ENCODE results near the gene COL11A2. TPM values are rescaled to one million over a fixed set of nuclear protein-coding genes. Genes with fewer than 3 reads are reported as not detected.

Gene COL11A2
- total RNA-seq, 1 donor = 1.8 TPM

GRCh38 chr6:33206864-33207551, 14.7 kb upstream of the COL11A2 start:
- Histone ChIP-seq H3K4me3 (ENCODE audit: insufficient read depth, low read length) (peak overlapping the region; percentile 90), H3K4me1 (ENCODE audit: insufficient read depth, low read length) (peaks cover 51% of the 10 kb centered on the region), H3K9me3 (ENCODE audit: low read depth, low read length) (no peaks in the 10 kb centered on the region), H3K27ac (ENCODE audit: low read depth, low read length) (peak overlapping the region; percentile 95), H3K79me2 (ENCODE audit: insufficient read depth, low read length) (peaks cover 32% of the 10 kb centered on the region), H4K20me1 (ENCODE audit: insufficient read depth, low read length) (peaks cover 22% of the 10 kb centered on the region), H2AFZ (ENCODE audit: low read length) (no peak overlapping the region), H3K27me3 (ENCODE audit: insufficient read depth, low read length) (no peaks in the 10 kb centered on the region), H3K4me2 (ENCODE audit: insufficient read depth, low read length) (peak overlapping the region; percentile 97), H3K36me3 (ENCODE audit: insufficient read depth, low read length) (peaks cover 36% of the 10 kb centered on the region)
- TF ChIP-seq, protein P1, sequence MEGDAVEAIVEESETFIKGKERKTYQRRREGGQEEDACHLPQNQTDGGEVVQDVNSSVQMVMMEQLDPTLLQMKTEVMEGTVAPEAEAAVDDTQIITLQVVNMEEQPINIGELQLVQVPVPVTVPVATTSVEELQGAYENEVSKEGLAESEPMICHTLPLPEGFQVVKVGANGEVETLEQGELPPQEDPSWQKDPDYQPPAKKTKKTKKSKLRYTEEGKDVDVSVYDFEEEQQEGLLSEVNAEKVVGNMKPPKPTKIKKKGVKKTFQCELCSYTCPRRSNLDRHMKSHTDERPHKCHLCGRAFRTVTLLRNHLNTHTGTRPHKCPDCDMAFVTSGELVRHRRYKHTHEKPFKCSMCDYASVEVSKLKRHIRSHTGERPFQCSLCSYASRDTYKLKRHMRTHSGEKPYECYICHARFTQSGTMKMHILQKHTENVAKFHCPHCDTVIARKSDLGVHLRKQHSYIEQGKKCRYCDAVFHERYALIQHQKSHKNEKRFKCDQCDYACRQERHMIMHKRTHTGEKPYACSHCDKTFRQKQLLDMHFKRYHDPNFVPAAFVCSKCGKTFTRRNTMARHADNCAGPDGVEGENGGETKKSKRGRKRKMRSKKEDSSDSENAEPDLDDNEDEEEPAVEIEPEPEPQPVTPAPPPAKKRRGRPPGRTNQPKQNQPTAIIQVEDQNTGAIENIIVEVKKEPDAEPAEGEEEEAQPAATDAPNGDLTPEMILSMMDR (IDR thresholded peaks at IDR 0.05; ENCODE audit: extremely low read depth, low read depth, low read length) = no peak
- DNase-seq (ENCODE audit: insufficient read length, low spot score, missing footprints) = peak; percentile 97

- peak overlapping the region; percentile 17 for H3K4me2 ChIP-seq (ENCODE audit: insufficient read depth, low read length)
- H3K79me2 ChIP-seq (ENCODE audit: insufficient read depth, low read length) = peaks cover 40% of the 10 kb centered on the region
Measured at GRCh38 chr6:33206027-33206863, 14.0 kb upstream of the COL11A2 start.

DNA sequence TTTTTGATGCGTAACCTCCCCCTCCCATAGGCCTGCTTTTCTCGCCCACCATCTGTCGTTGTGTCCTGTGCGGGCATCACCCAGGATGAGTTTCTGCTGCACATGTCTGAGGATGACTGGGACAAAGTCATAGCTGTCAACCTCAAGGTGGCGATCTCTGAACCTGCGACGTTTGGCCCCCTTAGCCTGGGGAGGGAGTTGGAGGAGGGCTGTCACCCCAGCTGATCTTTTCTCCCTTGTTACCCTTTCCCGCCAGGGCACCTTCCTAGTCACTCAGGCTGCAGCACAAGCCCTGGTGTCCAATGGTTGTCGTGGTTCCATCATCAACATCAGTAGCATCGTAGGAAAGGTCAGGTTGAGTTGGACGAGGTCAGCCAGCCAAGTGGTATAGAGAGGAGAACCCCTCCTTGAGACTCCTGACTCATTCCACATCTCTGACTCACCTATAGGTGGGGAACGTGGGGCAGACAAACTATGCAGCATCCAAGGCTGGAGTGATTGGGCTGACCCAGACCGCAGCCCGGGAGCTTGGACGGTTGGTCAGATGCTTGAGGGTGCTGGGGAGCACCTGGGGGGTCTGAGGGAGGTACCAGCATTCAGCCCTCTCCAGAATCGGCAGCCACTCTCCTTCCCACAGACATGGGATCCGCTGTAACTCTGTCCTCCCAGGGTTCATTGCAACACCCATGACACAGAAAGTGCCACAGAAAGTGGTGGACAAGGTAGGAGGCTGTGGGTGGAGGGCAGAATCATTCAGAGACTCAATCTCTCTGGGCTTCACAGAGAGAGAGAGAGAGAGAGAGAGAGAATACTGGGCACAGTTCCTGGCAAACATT, 13.1 kb upstream of the COL11A2 start:
- TF ChIP-seq, protein P1 (IDR thresholded peaks at IDR 0.05; ENCODE audit: extremely low read depth, low read depth, low read length) = no peak
- Histone ChIP-seq H3K79me2 (ENCODE audit: insufficient read depth, low read length) (peaks cover 46% of the 10 kb centered on the region), H3K27me3 (ENCODE audit: insufficient read depth, low read length) (no peaks in the 10 kb centered on the region), H3K4me2 (ENCODE audit: insufficient read depth, low read length) (peak overlapping the region; percentile 91), H3K4me1 (ENCODE audit: insufficient read depth, low read length) (peaks cover 57% of the 10 kb centered on the region), H3K4me3 (ENCODE audit: insufficient read depth, low read length) (peak overlapping the region; percentile 77), H3K27ac (ENCODE audit: low read depth, low read length) (peak overlapping the region; percentile 91), H4K20me1 (ENCODE audit: insufficient read depth, low read length) (peaks cover 29% of the 10 kb centered on the region), H3K9me3 (ENCODE audit: low read depth, low read length) (no peaks in the 10 kb centered on the region), H2AFZ (ENCODE audit: low read length) (no peak overlapping the region), H3K36me3 (ENCODE audit: insufficient read depth, low read length) (peaks cover 36% of the 10 kb centered on the region)
- peak; percentile 92 for DNase-seq (ENCODE audit: insufficient read length, low spot score, missing footprints)

More at GRCh38 chr6:33206027-33206863, 14.0 kb upstream of the COL11A2 start:
- DNase-seq (ENCODE audit: insufficient read length, low spot score, missing footprints) = peak; percentile 72
- H2AFZ ChIP-seq (ENCODE audit: low read length) = no peak overlapping the region
- H3K4me1 ChIP-seq (ENCODE audit: insufficient read depth, low read length) = peaks cover 57% of the 10 kb centered on the region
- H4K20me1 ChIP-seq (ENCODE audit: insufficient read depth, low read length) = peaks cover 29% of the 10 kb centered on the region
- H3K9me3 ChIP-seq (ENCODE audit: low read depth, low read length) = no peaks in the 10 kb centered on the region
- no peak overlapping the region for H3K4me3 ChIP-seq (ENCODE audit: insufficient read depth, low read length)
- peaks cover 42% of the 10 kb centered on the region for H3K36me3 ChIP-seq (ENCODE audit: insufficient read depth, low read length)
- H3K27me3 ChIP-seq (ENCODE audit: insufficient read depth, low read length) = no peaks in the 10 kb centered on the region
- peak overlapping the region; percentile 91 for H3K27ac ChIP-seq (ENCODE audit: low read depth, low read length)
- TF ChIP-seq, protein P1 (IDR thresholded peaks at IDR 0.05; ENCODE audit: extremely low read depth, low read depth, low read length) = no peak

Measured in osteoblast (primary cell).